Right lobe of liver (tissue), 4 donors: Measurements from ENCODE around the gene SOWAHA.

Source experiments
- CTCF ChIP-seq, 4 donors: fragments of 200-600 bp in 3 of 4; fragments of 450-650 bp in 1 of 4; IDR thresholded peaks; one replicate each; pipeline versions ENCODE4 v1.5.1 to v1.8.0; 2016 to 2022; ENCODE audit warnings: antibody characterized with exemption in 4 of 4, mild to moderate bottlenecking in 2 of 4
- POLR2A ChIP-seq: fragments of 450-650 bp; IDR thresholded peaks from one replicate; pipeline ENCODE4 v1.6.1; 2017; ENCODE audit warnings: antibody characterized with exemption, mild to moderate bottlenecking
- donor health status: DM: no; HTN: no; CAD: no.
- donor health status: DM: no; HTN: no; CAD: no.
- donor health status: DM: no; HTN: yes; CAD: no.

GRCh38 chr5:132832612-132833011 lies 19.5 kb downstream of the SOWAHA start:
- TF ChIP-seq CTCF (IDR thresholded peaks at IDR 0.05): no peak
- no peak for TF ChIP-seq POLR2A
